HCT116 (cell line): ENCODE results near the gene ASPHD1.
A peak's percentile ranks its signal among the peaks of the same experiment; 100 is the strongest.

Experiments used
- CEBPB ChIP-seq: IDR thresholded peaks from 2 replicates; pipeline ENCODE4 v1.6.1; 2012; ENCODE audit warnings: low read depth
- CTCF ChIP-seq, 3 experiments: fragments of 200-600 bp in 1 of 3; sonication (generic) in 1 of 3; IDR thresholded peaks in 2 of 3; conservative IDR thresholded peaks in 1 of 3; 2 replicates each; pipeline ENCODE4 v1.5.1; 2012 to 2017; ENCODE audit warnings: low read depth in 2 of 3, low read length in 2 of 3, antibody characterized with exemption in 1 of 3, borderline replicate concordance in 1 of 3, control low read depth in 1 of 3, mild to moderate bottlenecking in 1 of 3, mixed read lengths in 1 of 3, mixed run types in 1 of 3, moderate library complexity in 1 of 3; ENCODE audit not compliant: insufficient read depth in 1 of 3
- ELF1 ChIP-seq: IDR thresholded peaks from 2 replicates; pipeline ENCODE4 v1.6.1; 2012; ENCODE audit warnings: low read depth, borderline replicate concordance
- EZH2 ChIP-seq: fragments of 200-600 bp; sonication (generic); IDR thresholded peaks from 2 replicates; pipeline ENCODE4 v1.6.1; 2017; ENCODE audit warnings: antibody characterized with exemption, mixed run types
- EZH2phosphoT487 ChIP-seq: fragments of 200-600 bp; IDR thresholded peaks from 2 replicates; pipeline ENCODE4 v1.6.1; 2018; ENCODE audit warnings: antibody characterized with exemption, borderline replicate concordance
- JUND ChIP-seq: IDR thresholded peaks from 2 replicates; pipeline ENCODE4 v1.6.1; 2012
- POLR2A ChIP-seq: IDR thresholded peaks from 2 replicates; pipeline ENCODE4 v1.7.0; 2011; ENCODE audit warnings: borderline replicate concordance; ENCODE audit not compliant: insufficient read depth, insufficient read length; ENCODE audit errors: extremely low read depth
- POLR2AphosphoS5 ChIP-seq: IDR thresholded peaks from 2 replicates; pipeline ENCODE4 v1.6.1; 2011; ENCODE audit warnings: mild to moderate bottlenecking, low read depth, low read length, moderate library complexity
- REST ChIP-seq: IDR thresholded peaks from 2 replicates; pipeline ENCODE4 v1.6.1; 2012; ENCODE audit warnings: low read depth
- TCF7L2 ChIP-seq: IDR thresholded peaks from 2 replicates; pipeline ENCODE4 v1.7.0; 2011; ENCODE audit warnings: borderline replicate concordance, inconsistent platforms; ENCODE audit not compliant: insufficient read depth, insufficient read length; ENCODE audit errors: extremely low read depth
- ZNF274 ChIP-seq: fragments of 200-500 bp; sonication (Bioruptor generic); IDR thresholded peaks from 2 replicates; pipeline ENCODE4 v1.6.1; 2014; ENCODE audit warnings: mild to moderate bottlenecking, low read depth, low read length, inconsistent platforms

- peak in 2 of 3 experiments; percentile 32 to 46; a peak in 3 of 6 replicates for TF ChIP-seq CTCF (IDR thresholded peaks at IDR 0.05 in 2 of 3, conservative IDR thresholded peaks at IDR 0.05 in 1 of 3; ENCODE audit: borderline replicate concordance in 1 of 3, insufficient read depth in 1 of 3, low read depth in 2 of 3, low read length in 2 of 3)
- no peak for TF ChIP-seq TCF7L2
- no peak for TF ChIP-seq EZH2
- TF ChIP-seq POLR2AphosphoS5: no peak
- TF ChIP-seq JUND: no peak
- no peak for TF ChIP-seq ELF1
- TF ChIP-seq POLR2A: no peak
- TF ChIP-seq ZNF274: no peak
- no peak for TF ChIP-seq REST
- TF ChIP-seq CEBPB: no peak
- TF ChIP-seq EZH2phosphoT487: no peak
Observed at GRCh38 chr16:29916979-29917378, 16.7 kb downstream of the ASPHD1 start.
